ENCODE measurements around the gene SRD5A2.

SRD5A2 gene, protein sequence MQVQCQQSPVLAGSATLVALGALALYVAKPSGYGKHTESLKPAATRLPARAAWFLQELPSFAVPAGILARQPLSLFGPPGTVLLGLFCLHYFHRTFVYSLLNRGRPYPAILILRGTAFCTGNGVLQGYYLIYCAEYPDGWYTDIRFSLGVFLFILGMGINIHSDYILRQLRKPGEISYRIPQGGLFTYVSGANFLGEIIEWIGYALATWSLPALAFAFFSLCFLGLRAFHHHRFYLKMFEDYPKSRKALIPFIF

DNA sequence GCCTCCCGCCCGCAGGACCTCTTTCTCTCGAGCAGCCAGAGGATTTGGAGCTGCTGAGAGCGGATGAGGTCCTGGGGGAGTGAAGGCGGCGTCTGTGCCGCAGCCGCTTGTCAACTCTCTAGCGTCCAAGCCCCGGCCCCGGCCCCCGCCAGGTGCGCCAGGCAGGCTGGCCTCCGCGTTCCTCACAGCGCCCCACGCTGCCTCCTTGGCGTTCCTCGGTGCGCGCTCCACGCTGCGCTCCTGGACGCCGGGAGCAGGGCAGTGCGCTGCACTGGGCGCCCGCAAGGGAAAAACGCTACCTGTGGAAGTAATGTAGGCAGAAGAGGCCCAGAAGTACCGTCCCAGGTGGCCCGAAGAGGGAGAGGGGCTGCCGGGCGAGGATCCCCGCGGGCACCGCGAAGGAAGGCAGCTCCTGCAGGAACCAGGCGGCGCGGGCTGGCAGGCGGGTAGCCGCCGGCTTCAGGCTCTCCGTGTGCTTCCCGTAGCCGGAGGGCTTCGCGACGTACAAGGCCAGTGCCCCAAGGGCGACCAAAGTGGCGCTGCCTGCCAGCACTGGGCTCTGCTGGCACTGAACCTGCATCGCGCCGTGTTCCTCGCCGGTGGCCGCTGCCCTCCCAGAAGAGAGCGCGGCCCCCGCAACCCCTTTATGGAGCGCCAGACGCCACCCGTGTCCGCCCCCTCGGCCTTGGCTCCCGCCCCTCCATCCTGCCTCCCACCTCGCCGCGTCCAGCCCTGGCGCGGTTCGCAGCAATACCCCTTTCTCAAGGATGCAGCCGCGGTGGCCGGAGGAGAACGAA, at the start of gene SRD5A2:
TSS of gene SRD5A2 (minus strand) at position 618 of the 797 bp plus-strand sequence. CDS start at position 580, 38 bp downstream.
- Mint-ChIP-seq H3K4me3 (no peak within 1 kb of the TSS), H3K4me1 (ENCODE audit: low read depth) (no peaks in the 10 kb centered on the region), H3K36me3 (ENCODE audit: low read depth) (no peaks in the 10 kb centered on the region), H3K9me3 (no peaks in the 10 kb centered on the region), H3K27ac (no peak within 1 kb of the TSS), H3K27me3 (peaks cover 41% of the 10 kb centered on the region)
- intact Hi-C loops (cut with micrococcal nuclease), result no loop called here

DNA sequence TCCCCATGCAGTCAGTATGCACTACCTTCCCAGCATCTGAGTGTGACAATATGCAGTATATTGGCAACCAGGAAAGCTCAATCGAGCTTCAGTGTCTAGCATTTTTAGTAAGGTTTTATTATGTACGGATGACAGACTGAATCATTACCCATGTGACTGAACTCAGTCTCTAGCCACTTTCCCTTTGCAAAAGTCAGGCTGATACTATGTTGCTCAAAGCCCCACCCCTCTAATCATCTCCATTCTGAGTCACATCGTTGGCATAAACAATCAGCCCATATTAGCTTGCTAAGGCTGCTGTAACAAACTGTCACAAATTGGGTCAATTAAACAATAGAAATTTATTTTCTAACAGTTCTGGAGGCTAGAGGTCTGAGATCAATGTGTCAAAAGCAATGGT, 25.8 kb upstream of the SRD5A2 start:
- Mint-ChIP-seq H3K36me3 (ENCODE audit: low read depth) (no peaks in the 10 kb centered on the region), H3K4me3 (no peak overlapping the region), H3K9me3 (peaks cover 43% of the 10 kb centered on the region), H3K4me1 (ENCODE audit: low read depth) (no peaks in the 10 kb centered on the region), H3K27ac (no peak overlapping the region), H3K27me3 (no peaks in the 10 kb centered on the region)
- intact Hi-C loops (cut with micrococcal nuclease), result no loop called here

DNA sequence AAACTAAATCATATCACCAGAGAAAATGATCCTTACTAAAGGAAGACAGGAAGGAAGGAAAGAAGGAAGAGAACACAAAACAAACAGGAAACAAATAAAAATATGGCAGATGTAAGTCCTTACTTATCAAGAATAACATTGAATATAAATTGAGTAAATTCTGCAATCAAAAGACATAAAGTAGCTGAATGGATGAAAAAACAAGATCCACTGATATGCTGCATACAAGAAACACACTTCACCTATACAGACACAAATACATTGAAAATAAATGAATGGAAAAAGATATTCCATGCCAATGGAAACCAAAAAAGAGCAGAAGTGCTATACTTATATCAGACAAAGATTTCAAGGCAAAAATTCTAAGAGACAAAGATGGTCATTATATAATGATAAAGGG, 18.0 kb upstream of the SRD5A2 start:
- Mint-ChIP-seq H3K27me3 (no peaks in the 10 kb centered on the region), H3K27ac (no peak overlapping the region), H3K4me1 (ENCODE audit: low read depth) (no peaks in the 10 kb centered on the region), H3K36me3 (ENCODE audit: low read depth) (no peaks in the 10 kb centered on the region), H3K4me3 (no peak overlapping the region), H3K9me3 (peaks cover 57% of the 10 kb centered on the region)
- intact Hi-C loops (cut with micrococcal nuclease), result no loop called here

DNA sequence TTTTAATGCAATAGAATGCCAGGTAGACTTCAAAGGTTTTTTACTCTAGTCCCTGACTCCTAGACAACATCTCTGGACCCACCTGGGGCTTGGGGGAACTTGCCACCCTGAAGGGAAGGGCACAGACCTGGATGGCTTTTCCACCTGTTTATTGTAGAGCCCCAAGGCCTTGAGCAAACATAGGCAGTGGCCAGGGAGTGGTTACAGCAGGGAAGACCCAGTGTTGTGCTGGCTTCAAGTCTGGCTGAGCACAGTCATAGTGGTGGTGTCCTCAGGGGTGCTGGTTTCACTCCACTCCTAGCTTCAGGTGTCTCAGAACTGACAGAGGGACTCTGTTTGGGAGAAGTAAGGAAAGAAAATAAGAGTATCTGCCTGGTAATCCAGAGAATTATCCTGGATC, 5.5 kb upstream of the SRD5A2 start:
- Mint-ChIP-seq H3K4me3 (no peak overlapping the region), H3K4me1 (ENCODE audit: low read depth) (no peaks in the 10 kb centered on the region), H3K27ac (no peak overlapping the region), H3K27me3 (peaks cover 18% of the 10 kb centered on the region), H3K36me3 (ENCODE audit: low read depth) (no peaks in the 10 kb centered on the region), H3K9me3 (no peaks in the 10 kb centered on the region)
- intact Hi-C loops (cut with micrococcal nuclease), result no loop called here

DNA sequence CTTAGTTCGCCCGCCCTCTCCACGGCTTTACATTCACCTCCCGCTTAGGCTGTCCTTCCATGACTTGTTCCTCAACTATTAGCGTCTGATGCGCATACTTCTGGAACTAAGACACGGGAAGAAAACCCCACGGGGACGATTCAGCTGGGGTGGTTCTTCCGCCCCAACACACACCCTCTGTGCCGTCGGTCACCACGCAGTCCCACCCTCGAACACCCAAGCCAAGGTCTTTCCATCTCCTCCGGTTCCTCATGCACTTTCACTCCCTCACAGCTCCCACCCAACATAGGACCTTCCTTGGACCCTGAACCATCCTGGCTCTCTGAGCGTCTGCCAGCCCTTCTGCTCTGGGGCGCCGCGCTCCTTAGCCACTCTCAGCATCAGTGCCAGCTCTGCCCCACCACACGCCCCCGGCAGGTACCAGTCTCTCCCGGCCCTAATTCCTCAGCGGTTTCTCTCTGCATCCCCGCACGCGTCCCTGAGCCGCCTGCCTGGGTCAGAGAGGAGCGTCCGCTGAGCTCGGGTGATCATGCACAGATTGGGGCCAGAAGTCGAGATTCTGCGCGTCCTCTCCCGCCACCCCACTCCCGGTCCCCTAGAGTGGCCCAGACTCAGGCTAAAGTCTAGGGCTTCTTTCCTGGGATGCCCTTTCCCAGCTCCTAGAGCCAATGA, 522 bp upstream of the SRD5A2 start:
- Mint-ChIP-seq H3K4me3 (no peak overlapping the region), H3K27ac (no peak overlapping the region), H3K4me1 (ENCODE audit: low read depth) (no peaks in the 10 kb centered on the region), H3K27me3 (peaks cover 41% of the 10 kb centered on the region), H3K9me3 (no peaks in the 10 kb centered on the region), H3K36me3 (ENCODE audit: low read depth) (no peaks in the 10 kb centered on the region)
- intact Hi-C loops (cut with micrococcal nuclease), result no loop called here

DNA sequence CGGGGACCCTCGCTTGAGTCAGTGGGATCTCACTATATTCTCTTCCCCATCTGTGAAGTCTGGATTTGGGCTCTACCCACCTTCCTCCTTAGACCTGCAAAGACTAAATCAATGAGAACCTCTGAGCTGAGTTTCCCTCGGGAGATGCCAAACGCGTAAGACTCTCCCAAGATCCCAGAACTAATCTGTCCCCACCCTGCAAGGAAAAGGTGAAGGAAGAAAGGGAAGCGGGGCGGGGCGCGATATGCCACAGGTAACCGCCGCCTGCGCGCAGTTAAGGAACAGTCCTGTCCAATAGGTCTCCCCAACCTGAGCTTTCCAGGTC, 780 bp downstream of the SRD5A2 start:
- Mint-ChIP-seq H3K9me3 (no peaks in the 10 kb centered on the region), H3K4me3 (no peak overlapping the region), H3K27ac (no peak overlapping the region), H3K36me3 (ENCODE audit: low read depth) (no peaks in the 10 kb centered on the region), H3K4me1 (ENCODE audit: low read depth) (no peaks in the 10 kb centered on the region), H3K27me3 (peaks cover 41% of the 10 kb centered on the region)
- intact Hi-C loops (cut with micrococcal nuclease), result no loop called here

DNA sequence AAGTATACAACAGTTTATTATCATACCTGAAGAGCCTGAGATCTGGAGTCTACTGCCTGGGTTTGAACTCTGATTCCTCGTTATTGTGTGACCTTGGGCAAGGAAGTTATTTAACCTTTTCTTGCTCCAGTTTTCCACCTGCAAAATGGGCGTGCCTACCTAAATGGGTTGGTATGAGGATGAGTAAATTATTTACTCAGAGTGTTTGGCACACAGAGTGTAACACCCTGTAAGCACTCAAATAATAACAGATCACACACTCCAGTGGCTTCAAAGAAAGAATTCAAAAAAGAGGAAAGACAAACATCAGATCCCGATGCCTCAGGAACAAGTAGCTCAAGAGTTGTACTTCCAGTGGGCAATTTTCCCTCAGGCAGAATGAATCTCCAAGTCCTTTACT, 2.4 kb downstream of the SRD5A2 start:
- no peaks in the 10 kb centered on the region for H3K4me1 Mint-ChIP-seq (ENCODE audit: low read depth)
- H3K36me3 Mint-ChIP-seq (ENCODE audit: low read depth), result no peaks in the 10 kb centered on the region
- H3K4me3 Mint-ChIP-seq, result no peak overlapping the region
- H3K9me3 Mint-ChIP-seq, result no peaks in the 10 kb centered on the region
- intact Hi-C loops (cut with micrococcal nuclease), result no loop called here
- H3K27ac Mint-ChIP-seq, result no peak overlapping the region
- H3K27me3 Mint-ChIP-seq, result peaks cover 41% of the 10 kb centered on the region

DNA sequence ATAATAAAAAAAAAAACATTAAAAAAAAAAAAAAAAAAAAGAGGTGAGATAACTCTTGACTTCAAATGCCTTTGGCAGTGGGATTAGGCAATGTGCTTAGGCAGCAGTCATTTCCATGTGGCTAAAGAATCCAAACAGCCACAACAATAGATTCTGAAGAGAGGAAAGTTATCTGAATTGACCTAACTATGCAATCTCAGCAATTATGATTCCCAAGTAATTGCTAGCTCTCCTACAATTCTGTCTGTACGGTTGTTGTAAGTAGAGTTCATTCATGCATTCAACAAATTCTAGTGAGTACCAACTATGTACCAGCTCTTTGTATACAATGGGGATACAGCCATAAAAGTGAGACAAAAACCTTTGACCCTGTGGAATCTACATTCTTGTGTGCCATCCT, 3.6 kb downstream of the SRD5A2 start:
- H3K36me3 Mint-ChIP-seq (ENCODE audit: low read depth), result no peaks in the 10 kb centered on the region
- H3K4me1 Mint-ChIP-seq (ENCODE audit: low read depth), result no peaks in the 10 kb centered on the region
- no peak overlapping the region for H3K27ac Mint-ChIP-seq
- intact Hi-C loops (cut with micrococcal nuclease), result no loop called here
- no peaks in the 10 kb centered on the region for H3K9me3 Mint-ChIP-seq
- no peak overlapping the region for H3K4me3 Mint-ChIP-seq
- H3K27me3 Mint-ChIP-seq, result peaks cover 32% of the 10 kb centered on the region

DNA sequence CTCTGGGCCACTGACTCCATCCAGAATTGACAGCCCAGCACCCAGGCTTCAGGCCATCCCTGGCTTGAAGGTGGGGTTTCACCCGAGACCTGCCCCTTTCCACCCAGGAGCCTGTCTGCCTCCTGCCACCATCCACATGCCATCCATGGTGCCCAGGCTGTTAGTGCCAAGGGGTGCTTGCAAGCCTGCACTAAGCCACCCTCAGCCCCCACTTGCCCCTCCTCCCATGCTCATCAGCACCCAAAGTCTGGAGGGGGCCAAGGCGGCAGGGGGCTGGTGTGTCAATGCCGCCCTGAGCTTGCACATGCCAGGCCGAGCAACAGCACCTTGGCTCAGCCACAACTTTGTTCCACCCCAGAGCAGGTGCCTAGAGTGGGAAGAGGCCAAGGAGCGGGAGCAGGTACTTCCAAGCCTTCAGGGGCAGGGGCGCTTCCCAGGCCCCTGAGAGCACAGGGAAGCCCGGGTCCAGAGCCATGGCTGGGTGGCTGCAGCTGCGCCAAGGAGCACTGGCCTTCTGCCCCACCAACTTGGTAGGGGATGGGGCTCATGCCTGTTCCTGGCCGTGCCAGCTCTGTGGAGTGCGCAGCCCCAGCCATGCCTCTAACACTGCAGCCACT, 12.0 kb downstream of the SRD5A2 start:
- Mint-ChIP-seq H3K9me3 (no peaks in the 10 kb centered on the region), H3K4me3 (no peak overlapping the region), H3K27me3 (peaks cover 2% of the 10 kb centered on the region), H3K4me1 (ENCODE audit: low read depth) (no peaks in the 10 kb centered on the region), H3K27ac (no peak overlapping the region), H3K36me3 (ENCODE audit: low read depth) (no peaks in the 10 kb centered on the region)
- intact Hi-C loops (cut with micrococcal nuclease), result no loop called here

DNA sequence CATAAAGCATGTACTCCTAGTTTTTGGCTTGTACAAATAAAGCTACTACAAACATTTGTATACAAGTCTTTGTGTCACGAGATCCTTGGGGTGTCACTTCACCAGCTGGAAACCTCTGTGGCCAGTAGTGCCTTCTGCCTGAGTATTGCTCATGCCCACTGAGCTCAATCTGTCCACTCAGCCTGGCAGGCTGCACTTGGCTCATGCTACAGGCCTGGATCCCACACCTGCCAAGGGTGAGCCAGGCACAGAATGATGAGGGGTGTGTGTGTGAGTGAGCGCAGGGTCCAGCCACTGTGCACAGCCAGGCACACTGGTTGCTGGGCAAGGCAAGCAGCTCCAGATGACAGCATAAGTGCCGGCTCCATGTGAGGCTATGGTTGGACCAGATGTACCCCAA, 13.1 kb downstream of the SRD5A2 start:
- Mint-ChIP-seq H3K27ac (no peak overlapping the region), H3K27me3 (peaks cover 2% of the 10 kb centered on the region), H3K4me1 (ENCODE audit: low read depth) (no peaks in the 10 kb centered on the region), H3K36me3 (ENCODE audit: low read depth) (no peaks in the 10 kb centered on the region), H3K9me3 (no peaks in the 10 kb centered on the region), H3K4me3 (no peak overlapping the region)
- intact Hi-C loops (cut with micrococcal nuclease), result no loop called here

DNA sequence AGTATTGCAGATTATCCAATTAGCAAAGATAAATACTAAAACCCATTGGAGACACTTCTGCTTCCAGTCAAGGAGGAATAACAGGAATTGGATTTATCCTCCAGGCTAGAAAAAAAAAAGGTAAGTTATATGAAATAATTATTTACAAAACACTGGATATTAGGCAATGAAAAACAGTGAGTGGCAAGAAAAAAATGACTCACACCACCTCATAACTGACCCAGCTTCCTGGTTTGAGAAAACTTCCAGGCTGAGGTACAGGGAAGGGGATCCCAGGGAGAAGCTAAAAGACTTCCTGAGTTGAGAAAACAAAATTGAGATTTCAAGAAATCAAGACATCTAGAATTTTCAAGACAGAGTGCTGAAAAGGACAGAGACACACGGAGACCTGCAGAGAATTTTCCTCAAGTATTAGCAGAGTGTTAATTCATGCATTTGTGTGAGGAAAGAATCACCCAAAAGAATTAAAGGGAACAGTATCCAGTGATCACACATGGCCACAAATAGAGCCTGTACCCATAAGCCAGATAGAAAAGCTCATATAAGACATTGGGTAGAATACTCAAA, 17.4 kb downstream of the SRD5A2 start:
- H3K27me3 Mint-ChIP-seq, result peaks cover 2% of the 10 kb centered on the region
- no peaks in the 10 kb centered on the region for H3K4me1 Mint-ChIP-seq (ENCODE audit: low read depth)
- H3K36me3 Mint-ChIP-seq (ENCODE audit: low read depth), result no peaks in the 10 kb centered on the region
- intact Hi-C loops (cut with micrococcal nuclease), result no loop called here
- no peak overlapping the region for H3K4me3 Mint-ChIP-seq
- H3K27ac Mint-ChIP-seq, result no peak overlapping the region
- no peaks in the 10 kb centered on the region for H3K9me3 Mint-ChIP-seq

DNA sequence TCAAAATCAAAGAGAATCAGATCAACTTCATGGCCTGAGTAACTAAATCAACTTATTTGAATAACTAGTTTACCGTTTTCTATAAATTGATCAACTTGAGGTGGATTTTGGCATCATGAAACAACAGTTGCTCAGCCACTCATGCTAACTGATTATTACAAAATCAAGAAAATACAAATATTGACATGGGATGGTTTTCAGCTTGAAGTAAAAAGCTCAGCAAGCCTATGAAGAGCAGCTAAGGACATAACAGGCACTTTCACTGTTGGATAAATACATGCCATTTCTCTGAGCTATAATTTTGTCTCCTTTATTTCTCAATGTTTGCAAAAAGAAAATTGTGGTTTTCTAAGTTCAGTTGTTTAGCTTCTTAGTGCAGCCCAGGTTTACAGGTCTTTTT, 18.9 kb downstream of the SRD5A2 start:
- H3K36me3 Mint-ChIP-seq (ENCODE audit: low read depth), result no peaks in the 10 kb centered on the region
- no peaks in the 10 kb centered on the region for H3K4me1 Mint-ChIP-seq (ENCODE audit: low read depth)
- no peak overlapping the region for H3K27ac Mint-ChIP-seq
- no peaks in the 10 kb centered on the region for H3K9me3 Mint-ChIP-seq
- no peak overlapping the region for H3K4me3 Mint-ChIP-seq
- H3K27me3 Mint-ChIP-seq, result peaks cover 2% of the 10 kb centered on the region
- intact Hi-C loops (cut with micrococcal nuclease), result no loop called here

DNA sequence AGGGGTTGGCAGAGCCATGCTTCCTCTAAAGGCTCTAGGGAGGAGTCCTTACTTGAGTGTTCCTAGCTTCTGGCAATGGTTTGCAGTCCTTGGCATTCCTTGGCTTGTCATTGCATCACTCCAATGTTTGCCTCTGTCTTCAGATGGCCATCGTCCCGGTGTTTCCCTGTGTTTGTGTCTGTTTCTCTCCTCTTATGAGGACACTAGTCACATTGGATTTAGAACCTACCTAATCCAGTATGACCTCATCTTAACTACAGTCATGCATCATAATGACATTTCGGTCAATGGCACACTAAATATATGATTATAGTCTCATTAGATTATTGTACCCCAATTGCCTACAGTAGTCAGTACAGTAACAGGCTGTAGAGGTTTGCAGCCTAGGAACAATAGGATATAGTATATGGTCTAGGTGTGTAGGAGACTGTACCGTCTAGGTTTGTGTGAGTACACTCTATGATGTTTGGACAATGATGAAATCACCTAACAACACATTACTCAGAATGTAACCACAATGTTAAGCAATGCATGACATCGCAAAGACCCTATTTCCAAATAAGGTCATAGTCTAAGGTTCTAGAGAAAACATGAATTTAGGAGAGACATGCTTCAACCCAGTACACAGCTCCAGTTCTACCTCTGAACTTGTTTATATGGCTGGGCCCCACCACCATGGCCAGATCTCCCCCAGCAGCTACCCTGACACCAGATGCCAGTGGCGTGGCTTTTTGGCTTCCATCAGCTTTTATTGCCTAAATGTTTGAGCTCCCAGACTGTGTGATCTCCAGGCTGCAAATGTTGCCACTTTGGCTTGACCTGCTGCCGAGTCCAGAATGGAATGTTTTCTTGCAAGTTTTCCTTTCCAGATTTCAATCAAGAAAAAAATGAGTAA, 22.1 kb downstream of the SRD5A2 start:
- Mint-ChIP-seq H3K4me3 (no peak overlapping the region), H3K27me3 (no peaks in the 10 kb centered on the region), H3K4me1 (ENCODE audit: low read depth) (no peaks in the 10 kb centered on the region), H3K9me3 (peaks cover 27% of the 10 kb centered on the region), H3K36me3 (ENCODE audit: low read depth) (no peaks in the 10 kb centered on the region), H3K27ac (no peak overlapping the region)
- intact Hi-C loops (cut with micrococcal nuclease), result no loop called here
